ENCODE data around the gene PTPRG.

DNA sequence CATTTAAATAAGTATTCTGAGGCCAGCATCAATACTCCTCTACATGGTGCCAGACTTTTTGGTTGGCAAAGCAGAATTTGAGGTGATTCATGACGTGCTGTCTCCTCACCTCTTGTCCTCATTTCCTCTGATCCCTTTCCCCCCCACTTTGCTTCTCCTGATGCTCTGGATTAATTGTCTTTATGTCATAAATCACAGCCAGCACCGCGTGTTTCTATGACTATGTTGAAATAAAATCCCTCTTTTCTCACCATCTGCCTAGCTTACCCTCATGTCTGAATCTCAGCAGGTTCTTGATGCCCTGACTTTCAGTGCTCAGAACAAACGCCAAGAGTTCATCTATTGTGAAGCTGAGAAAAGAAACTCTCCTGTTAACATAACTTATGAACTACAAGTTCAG lies 19.7 kb upstream of the PTPRG start:
- no peak for TF ChIP-seq DPF2 (IDR thresholded peaks at IDR 0.05)
- TF ChIP-seq SMARCA5 (IDR thresholded peaks at IDR 0.05) = no peak
- TF ChIP-seq, protein P1, sequence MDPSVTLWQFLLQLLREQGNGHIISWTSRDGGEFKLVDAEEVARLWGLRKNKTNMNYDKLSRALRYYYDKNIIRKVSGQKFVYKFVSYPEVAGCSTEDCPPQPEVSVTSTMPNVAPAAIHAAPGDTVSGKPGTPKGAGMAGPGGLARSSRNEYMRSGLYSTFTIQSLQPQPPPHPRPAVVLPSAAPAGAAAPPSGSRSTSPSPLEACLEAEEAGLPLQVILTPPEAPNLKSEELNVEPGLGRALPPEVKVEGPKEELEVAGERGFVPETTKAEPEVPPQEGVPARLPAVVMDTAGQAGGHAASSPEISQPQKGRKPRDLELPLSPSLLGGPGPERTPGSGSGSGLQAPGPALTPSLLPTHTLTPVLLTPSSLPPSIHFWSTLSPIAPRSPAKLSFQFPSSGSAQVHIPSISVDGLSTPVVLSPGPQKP (IDR thresholded peaks at IDR 0.05; ENCODE audit: low read depth, low read length) = no peak
- no peak for TF ChIP-seq ZZZ3 (IDR thresholded peaks at IDR 0.05; ENCODE audit: control insufficient read depth, insufficient read length, low read depth)
- no peak for TF ChIP-seq NFXL1 (IDR thresholded peaks at IDR 0.05; ENCODE audit: borderline replicate concordance)
- TF ChIP-seq, protein P2, sequence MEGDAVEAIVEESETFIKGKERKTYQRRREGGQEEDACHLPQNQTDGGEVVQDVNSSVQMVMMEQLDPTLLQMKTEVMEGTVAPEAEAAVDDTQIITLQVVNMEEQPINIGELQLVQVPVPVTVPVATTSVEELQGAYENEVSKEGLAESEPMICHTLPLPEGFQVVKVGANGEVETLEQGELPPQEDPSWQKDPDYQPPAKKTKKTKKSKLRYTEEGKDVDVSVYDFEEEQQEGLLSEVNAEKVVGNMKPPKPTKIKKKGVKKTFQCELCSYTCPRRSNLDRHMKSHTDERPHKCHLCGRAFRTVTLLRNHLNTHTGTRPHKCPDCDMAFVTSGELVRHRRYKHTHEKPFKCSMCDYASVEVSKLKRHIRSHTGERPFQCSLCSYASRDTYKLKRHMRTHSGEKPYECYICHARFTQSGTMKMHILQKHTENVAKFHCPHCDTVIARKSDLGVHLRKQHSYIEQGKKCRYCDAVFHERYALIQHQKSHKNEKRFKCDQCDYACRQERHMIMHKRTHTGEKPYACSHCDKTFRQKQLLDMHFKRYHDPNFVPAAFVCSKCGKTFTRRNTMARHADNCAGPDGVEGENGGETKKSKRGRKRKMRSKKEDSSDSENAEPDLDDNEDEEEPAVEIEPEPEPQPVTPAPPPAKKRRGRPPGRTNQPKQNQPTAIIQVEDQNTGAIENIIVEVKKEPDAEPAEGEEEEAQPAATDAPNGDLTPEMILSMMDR (IDR thresholded peaks at IDR 0.05 in 2 of 3, conservative IDR thresholded peaks at IDR 0.05 in 1 of 3; ENCODE audit: control insufficient read depth in 2 of 3, extremely low read depth in 1 of 3, insufficient read depth in 1 of 3, low read depth in 3 of 3, low read length in 3 of 3) = no peak
- no peak for TF ChIP-seq ZNF274 (IDR thresholded peaks at IDR 0.05; ENCODE audit: insufficient read depth, insufficient read length)
- TF ChIP-seq EZH2 (IDR thresholded peaks at IDR 0.05; ENCODE audit: borderline replicate concordance, control insufficient read depth, low read depth, low read length) = no peak
- no peak for TF ChIP-seq JUNB (IDR thresholded peaks at IDR 0.05)
- no peak for TF ChIP-seq RFX5 (IDR thresholded peaks at IDR 0.05; ENCODE audit: low read depth, low read length)
